Activated naive CD4-positive, alpha-beta T cell treated with anti-CD3 and anti-CD28 coated beads for 36 hours (primary cell): ENCODE data around the gene HRG. TPM values are rescaled to one million over a fixed set of nuclear protein-coding genes. Genes with fewer than 3 reads are reported as not detected.
"Not testable (repeated sequence)": the region's sequence is repeated elsewhere in the genome, so short reads cannot be mapped to it uniquely, and the experiment has no call there.

ENCODE experiments used
- CTCF ChIA-PET: fragments of 350-600 bp; sonication (Branson Sonifier 250); formaldehyde crosslinking; loops from one replicate; lab custom pipeline; 2021; ENCODE audit warnings: antibody characterized with exemption; lab: Charles Lee
- DNase-seq: peaks from one replicate; pipeline ENCODE4 v3.0.0-alpha.2; 2020
- H3K27ac Mint-ChIP-seq: one replicate; pipeline ENCODE4 v1.8.0; 2021; ENCODE audit warnings: mild to moderate bottlenecking, mixed read lengths
- H3K27me3 Mint-ChIP-seq: one replicate; pipeline ENCODE4 v1.8.0; 2021; ENCODE audit warnings: low read depth, mixed read lengths
- H3K36me3 Mint-ChIP-seq: one replicate; pipeline ENCODE4 v1.8.0; 2021; ENCODE audit warnings: low read depth, mixed read lengths
- H3K4me1 Mint-ChIP-seq: one replicate; pipeline ENCODE4 v1.8.0; 2021; ENCODE audit warnings: low read depth, mixed read lengths
- H3K4me3 Mint-ChIP-seq: one replicate; pipeline ENCODE4 v1.8.0; 2021; ENCODE audit warnings: mild to moderate bottlenecking, moderate library complexity, mixed read lengths
- H3K9me3 Mint-ChIP-seq: one replicate; pipeline ENCODE4 v1.8.0; 2021; ENCODE audit warnings: mixed read lengths
- intact Hi-C: fragments of 100-400 bp; cut with micrococcal nuclease; formaldehyde crosslinking; loops from one replicate; pipeline ENCODE4 v1.15.1; 2023
- total RNA-seq, 2 experiments: library from RNA; stranded (reverse); gene quantifications; one replicate each; pipeline ENCODE4 v1.2.3, GENCODE V29; 2021

HRG gene
- total RNA-seq, 2 experiments from 2014 or later = not detected

GRCh38 chr3:186626254-186626847 is 39.5 kb upstream of the HRG start:
- Mint-ChIP-seq H3K4me3 (no peak overlapping the region), H3K27me3 (peaks cover 1% of the 10 kb centered on the region), H3K9me3 (no peaks in the 10 kb centered on the region), H3K36me3 (no peaks in the 10 kb centered on the region), H3K27ac (no peak overlapping the region), H3K4me1 (no peaks in the 10 kb centered on the region)
- intact Hi-C loops = no loop called here
- CTCF ChIA-PET = interaction anchor here (0.9 to 1.9 kb wide), 2 partner anchors 10 to 214 kb away, joined by 3 to 17 read pairs; no protein-coding TSS in a partner anchor
- no peak for DNase-seq

GRCh38 chr3:186627852-186628414 is 37.9 kb upstream of the HRG start:
- H3K27ac Mint-ChIP-seq = no peak overlapping the region
- H3K36me3 Mint-ChIP-seq = no peaks in the 10 kb centered on the region
- no peak for DNase-seq
- CTCF ChIA-PET = no interaction called here
- intact Hi-C loops = no loop called here
- H3K4me3 Mint-ChIP-seq = no peak overlapping the region
- no peaks in the 10 kb centered on the region for H3K9me3 Mint-ChIP-seq
- peaks cover 1% of the 10 kb centered on the region for H3K27me3 Mint-ChIP-seq
- no peaks in the 10 kb centered on the region for H3K4me1 Mint-ChIP-seq

GRCh38 chr3:186628756-186629155 is 37.1 kb upstream of the HRG start:
- no peaks in the 10 kb centered on the region for H3K36me3 Mint-ChIP-seq
- intact Hi-C loops = no loop called here
- H3K27me3 Mint-ChIP-seq = peaks cover 1% of the 10 kb centered on the region
- CTCF ChIA-PET = interaction anchor here (1.2 kb wide), 1 partner anchor 14 kb away, joined by 5 read pairs; no protein-coding TSS in a partner anchor
- no peak for DNase-seq
- no peaks in the 10 kb centered on the region for H3K4me1 Mint-ChIP-seq
- H3K27ac Mint-ChIP-seq = no peak overlapping the region
- H3K9me3 Mint-ChIP-seq = no peaks in the 10 kb centered on the region
- no peak overlapping the region for H3K4me3 Mint-ChIP-seq

- CTCF ChIA-PET = interaction anchor here (1.0 to 1.7 kb wide), 2 partner anchors 14 to 16 kb away, joined by 4 to 10 read pairs; no protein-coding TSS in a partner anchor
- Mint-ChIP-seq H3K4me3 (no peak overlapping the region), H3K4me1 (no peaks in the 10 kb centered on the region), H3K27ac (no peak overlapping the region), H3K36me3 (no peaks in the 10 kb centered on the region), H3K9me3 (no peaks in the 10 kb centered on the region), H3K27me3 (peaks cover 1% of the 10 kb centered on the region)
- intact Hi-C loops = no loop called here
- no peak for DNase-seq
Measured at GRCh38 chr3:186630950-186631641, 34.7 kb upstream of the HRG start.

GRCh38 chr3:186633481-186633880 is 32.3 kb upstream of the HRG start:
- H3K27ac Mint-ChIP-seq = no peak overlapping the region
- DNase-seq = no peak
- H3K27me3 Mint-ChIP-seq = peaks cover 1% of the 10 kb centered on the region
- H3K36me3 Mint-ChIP-seq = no peaks in the 10 kb centered on the region
- intact Hi-C loops = no loop called here
- no peaks in the 10 kb centered on the region for H3K4me1 Mint-ChIP-seq
- no peaks in the 10 kb centered on the region for H3K9me3 Mint-ChIP-seq
- no peak overlapping the region for H3K4me3 Mint-ChIP-seq
- CTCF ChIA-PET = interaction anchor here (1.0 kb wide), 1 partner anchor 186 kb away, joined by 3 read pairs; no protein-coding TSS in a partner anchor

- H3K36me3 Mint-ChIP-seq, H3K4me3 Mint-ChIP-seq, DNase-seq, H3K9me3 Mint-ChIP-seq, intact Hi-C loops, H3K27me3 Mint-ChIP-seq, H3K4me1 Mint-ChIP-seq, CTCF ChIA-PET, H3K27ac Mint-ChIP-seq: not testable (repeated sequence)
Measured at GRCh38 chr3:186634207-186634606, 31.6 kb upstream of the HRG start.

GRCh38 chr3:186635532-186635931 is 30.3 kb upstream of the HRG start:
- CTCF ChIA-PET = interaction anchor here (1.2 kb wide), 1 partner anchor 186 kb away, joined by 3 read pairs; no protein-coding TSS in a partner anchor
- intact Hi-C loops = no loop called here
- no peaks in the 10 kb centered on the region for H3K4me1 Mint-ChIP-seq

GRCh38 chr3:186636536-186636935 is 29.3 kb upstream of the HRG start:
- peaks cover 4% of the 10 kb centered on the region for H3K27me3 Mint-ChIP-seq
- no peaks in the 10 kb centered on the region for H3K36me3 Mint-ChIP-seq
- intact Hi-C loops = no loop called here
- no peak for DNase-seq
- H3K27ac Mint-ChIP-seq = no peak overlapping the region
- H3K4me1 Mint-ChIP-seq = no peaks in the 10 kb centered on the region
- CTCF ChIA-PET = no interaction called here
- H3K9me3 Mint-ChIP-seq = no peaks in the 10 kb centered on the region
- H3K4me3 Mint-ChIP-seq = no peak overlapping the region

More at GRCh38 chr3:186635532-186635931, 30.3 kb upstream of the HRG start:
- Mint-ChIP-seq H3K36me3 (no peaks in the 10 kb centered on the region), H3K4me3 (no peak overlapping the region), H3K27ac (no peak overlapping the region), H3K27me3 (peaks cover 3% of the 10 kb centered on the region), H3K9me3 (no peaks in the 10 kb centered on the region)
- DNase-seq = no peak

GRCh38 chr3:186637686-186638085 is 28.1 kb upstream of the HRG start:
- Mint-ChIP-seq H3K4me3 (no peak overlapping the region), H3K36me3 (no peaks in the 10 kb centered on the region), H3K9me3 (no peaks in the 10 kb centered on the region), H3K4me1 (peaks cover 8% of the 10 kb centered on the region), H3K27me3 (peaks cover 6% of the 10 kb centered on the region), H3K27ac (no peak overlapping the region)
- no peak for DNase-seq
- intact Hi-C loops = no loop called here
- CTCF ChIA-PET = interaction anchor here (0.6 kb wide), 1 partner anchor 97 kb away, joined by 3 read pairs; no protein-coding TSS in a partner anchor

- Mint-ChIP-seq H3K27ac (no peak overlapping the region), H3K4me3 (no peak overlapping the region)
Measured at GRCh38 chr3:186638259-186638658, 27.6 kb upstream of the HRG start.

GRCh38 chr3:186639778-186640472 is 25.9 kb upstream of the HRG start, which contains the start of gene FETUB:
Gene FETUB, plus strand, starts transcription at chr3:186640399. Its CDS starts 62 bp downstream, at chr3:186640461.
- Mint-ChIP-seq H3K9me3 (no peaks in the 10 kb centered on the region), H3K4me3 (no peak within 1 kb of the TSS), H3K4me1 (peaks cover 24% of the 10 kb centered on the region), H3K27ac (no peak within 1 kb of the TSS), H3K27me3 (peaks cover 6% of the 10 kb centered on the region), H3K36me3 (no peaks in the 10 kb centered on the region)
- no peak for DNase-seq
- intact Hi-C loops = no loop called here
- CTCF ChIA-PET = no interaction called here

More at GRCh38 chr3:186638259-186638658, 27.6 kb upstream of the HRG start:
- H3K9me3 Mint-ChIP-seq = no peaks in the 10 kb centered on the region
- H3K4me1 Mint-ChIP-seq = peaks cover 14% of the 10 kb centered on the region
- no peaks in the 10 kb centered on the region for H3K36me3 Mint-ChIP-seq
- peaks cover 6% of the 10 kb centered on the region for H3K27me3 Mint-ChIP-seq
- CTCF ChIA-PET = no interaction called here
- intact Hi-C loops = no loop called here
- no peak for DNase-seq

- Mint-ChIP-seq H3K36me3 (no peaks in the 10 kb centered on the region), H3K27me3 (peaks cover 6% of the 10 kb centered on the region), H3K4me3 (no peak overlapping the region), H3K27ac (no peak overlapping the region), H3K9me3 (no peaks in the 10 kb centered on the region), H3K4me1 (peaks cover 24% of the 10 kb centered on the region)
- CTCF ChIA-PET = interaction anchor here (2.1 kb wide), 1 partner anchor 23 kb away, joined by 11 read pairs; no protein-coding TSS in a partner anchor
- DNase-seq = no peak
- intact Hi-C loops = no loop called here
Measured at GRCh38 chr3:186640473-186640818, 25.4 kb upstream of the HRG start.
